Effector memory CD8-positive, alpha-beta T cell (primary cell): ENCODE data around the gene SLC7A5.
"Not testable (repeated sequence)": the region's sequence is repeated elsewhere in the genome, so short reads cannot be mapped to it uniquely, and the experiment has no call there.

Experiments
- ATAC-seq: fragments of 150-1000 bp; cut with Tn5 transposase; replicated peaks from 2 replicates; pipeline ENCODE4 v1.10.0; 2021; ENCODE audit warnings: mild to moderate bottlenecking, moderate library complexity
- DNase-seq, 3 experiments: peaks; one replicate each; pipeline ENCODE4 v3.0.0; 2021
- H3K27ac Mint-ChIP-seq, 2 donors: one replicate each; pipeline ENCODE4 v1.8.0; 2022; ENCODE audit warnings: mild to moderate bottlenecking in 2 of 2, mixed read lengths in 2 of 2, moderate library complexity in 2 of 2
- H3K27me3 Mint-ChIP-seq, 2 donors: one replicate each; pipeline ENCODE4 v1.8.0; 2022; ENCODE audit warnings: mixed read lengths in 2 of 2
- H3K36me3 Mint-ChIP-seq: one replicate; pipeline ENCODE4 v1.8.0; 2022; ENCODE audit warnings: mild to moderate bottlenecking, moderate library complexity, mixed read lengths; ENCODE audit not compliant: insufficient read depth
- H3K4me1 Mint-ChIP-seq, 2 donors: one replicate each; pipeline ENCODE4 v1.8.0; 2022; ENCODE audit warnings: low read depth in 2 of 2, mixed read lengths in 2 of 2
- H3K4me3 Mint-ChIP-seq, 2 donors: one replicate each; pipeline ENCODE4 v1.8.0; 2022; ENCODE audit warnings: mild to moderate bottlenecking in 2 of 2, mixed read lengths in 2 of 2, moderate library complexity in 2 of 2
- H3K9me3 Mint-ChIP-seq, 2 donors: one replicate each; pipeline ENCODE4 v1.8.0; 2022; ENCODE audit warnings: mixed read lengths in 2 of 2

SLC7A5 gene

DNA sequence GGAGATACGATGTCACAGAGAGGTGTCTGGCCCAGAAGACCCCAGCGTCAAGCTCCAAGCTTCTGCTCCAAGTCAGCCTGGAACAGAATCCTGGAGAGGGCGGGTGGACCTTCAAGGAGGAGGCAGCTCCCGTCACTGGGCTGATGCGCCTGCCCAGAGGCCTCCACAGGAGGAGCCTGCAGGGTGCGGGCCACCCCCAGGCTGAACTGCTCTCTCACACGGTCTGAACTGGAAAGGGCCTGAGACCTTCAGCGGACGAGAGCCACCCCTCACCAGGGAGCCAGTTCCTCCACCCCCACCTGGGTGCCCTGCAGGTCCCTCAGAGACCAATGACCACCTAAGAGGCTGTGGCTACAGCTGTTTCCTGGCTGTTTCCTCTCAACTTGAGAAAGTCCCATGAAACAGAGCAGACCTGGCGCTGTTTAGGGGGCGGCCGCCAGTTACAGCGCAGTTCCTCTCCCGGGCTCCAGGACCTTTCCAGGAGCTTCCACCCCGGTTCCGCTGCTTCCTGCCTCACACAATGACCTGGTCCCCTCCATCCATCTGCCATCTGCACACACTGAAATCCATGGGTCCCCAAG, 67.5 kb downstream of the SLC7A5 start:
- ATAC-seq (no peak), DNase-seq (no peak)
- peaks cover 7 to 11% of the 10 kb centered on the region in 2 donors for H3K27me3 Mint-ChIP-seq
- H3K4me3 Mint-ChIP-seq: no peak overlapping the region
- no peaks in the 10 kb centered on the region for H3K36me3 Mint-ChIP-seq
- H3K4me1 Mint-ChIP-seq: peaks cover 0 to 4% of the 10 kb centered on the region in 2 donors
- H3K9me3 Mint-ChIP-seq: peaks cover 0 to 2% of the 10 kb centered on the region in 2 donors
- H3K27ac Mint-ChIP-seq: no peak overlapping the region

DNA sequence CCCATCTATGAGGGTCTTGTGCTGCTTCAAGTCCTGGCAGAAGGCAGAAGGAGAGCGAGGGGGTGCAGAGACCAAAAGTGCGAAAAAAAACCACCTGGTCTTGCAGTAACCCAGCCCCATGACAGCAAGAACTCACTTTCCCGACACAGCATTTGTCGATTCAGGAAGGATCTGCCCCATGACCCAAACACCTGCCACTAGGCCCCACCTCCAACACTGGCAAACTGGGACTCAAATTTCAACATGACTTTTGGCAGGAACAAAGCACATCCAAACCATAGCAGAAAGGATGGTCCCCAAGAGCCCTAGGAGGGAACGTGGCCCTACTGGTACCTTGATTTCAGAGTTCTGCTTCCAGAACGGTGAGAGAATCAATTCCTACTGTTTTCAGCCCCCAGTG, 68.8 kb downstream of the SLC7A5 start:
- H3K27ac Mint-ChIP-seq: no peak overlapping the region
- peaks cover 0 to 2% of the 10 kb centered on the region in 2 donors for H3K27me3 Mint-ChIP-seq
- DNase-seq (no peak), ATAC-seq (no peak)
- no peaks in the 10 kb centered on the region for H3K36me3 Mint-ChIP-seq
- H3K9me3 Mint-ChIP-seq: peaks cover 0 to 2% of the 10 kb centered on the region in 2 donors
- no peak overlapping the region for H3K4me3 Mint-ChIP-seq
- no peaks in the 10 kb centered on the region for H3K4me1 Mint-ChIP-seq

DNA sequence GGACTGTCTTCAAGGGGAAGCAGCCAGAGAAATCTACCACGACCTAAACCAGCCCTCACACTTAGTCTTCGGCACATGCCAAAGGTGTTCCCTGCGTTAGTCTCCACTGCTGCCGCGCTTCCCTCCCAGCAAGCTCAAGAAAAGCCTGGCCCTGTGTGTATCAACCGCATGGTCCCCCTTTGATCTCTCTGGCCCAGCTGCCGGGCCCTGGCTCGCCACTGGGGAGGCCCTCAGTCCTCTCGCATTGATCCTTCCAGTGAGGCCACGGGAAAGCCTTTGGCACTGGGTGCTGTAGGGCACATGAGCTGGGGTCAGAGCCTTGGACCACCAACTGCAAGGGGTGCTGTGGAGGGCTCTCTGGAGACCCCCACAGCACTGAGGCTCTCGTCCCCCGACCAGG, 74.0 kb downstream of the SLC7A5 start:
- no peak overlapping the region for H3K4me3 Mint-ChIP-seq
- no peak for ATAC-seq

DNA sequence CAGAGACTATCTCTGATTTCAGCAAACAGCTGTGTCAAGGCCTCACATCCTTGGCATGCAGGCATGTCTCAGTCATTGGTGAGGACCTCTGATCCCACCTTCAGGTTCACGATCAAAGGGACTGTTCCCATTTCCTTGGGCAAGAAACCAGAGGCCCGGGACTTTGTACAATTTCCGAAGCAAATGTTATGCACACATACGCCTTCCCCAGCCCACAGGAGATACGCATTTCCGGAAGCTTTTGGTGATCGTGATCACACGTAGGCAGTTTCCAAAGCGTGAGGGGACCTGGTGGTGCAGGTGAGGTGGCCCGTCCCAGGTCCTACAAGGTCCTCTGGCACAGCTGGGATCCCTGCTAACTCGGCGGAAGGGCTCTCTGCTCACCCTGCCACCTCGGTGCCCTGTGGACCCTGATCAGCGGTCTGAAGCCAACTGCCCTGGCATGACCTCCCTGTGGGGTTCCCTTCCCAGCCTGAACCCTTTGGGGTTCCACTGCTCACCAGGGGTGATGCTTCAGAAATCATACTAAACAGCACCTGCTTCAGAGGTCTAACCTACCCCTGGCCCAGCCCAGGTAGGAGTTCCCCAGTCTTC, 74.7 kb downstream of the SLC7A5 start:
- no peak overlapping the region for H3K4me3 Mint-ChIP-seq
- no peak for ATAC-seq
- H3K4me1 Mint-ChIP-seq: no peaks in the 10 kb centered on the region
- H3K27me3 Mint-ChIP-seq: peaks cover 0 to 12% of the 10 kb centered on the region in 2 donors
- H3K27ac Mint-ChIP-seq: peak overlapping the region in 1 of 2 donors; percentile 17
- no peak for DNase-seq
- peaks cover 0 to 2% of the 10 kb centered on the region in 2 donors for H3K9me3 Mint-ChIP-seq
- no peaks in the 10 kb centered on the region for H3K36me3 Mint-ChIP-seq

More for the DNA sequence above, 74.0 kb downstream of the SLC7A5 start:
- DNase-seq: no peak
- no peaks in the 10 kb centered on the region for H3K4me1 Mint-ChIP-seq
- no peak overlapping the region for H3K27ac Mint-ChIP-seq
- H3K27me3 Mint-ChIP-seq: peaks cover 0 to 12% of the 10 kb centered on the region in 2 donors
- peaks cover 0 to 2% of the 10 kb centered on the region in 2 donors for H3K9me3 Mint-ChIP-seq
- H3K36me3 Mint-ChIP-seq: no peaks in the 10 kb centered on the region

DNA sequence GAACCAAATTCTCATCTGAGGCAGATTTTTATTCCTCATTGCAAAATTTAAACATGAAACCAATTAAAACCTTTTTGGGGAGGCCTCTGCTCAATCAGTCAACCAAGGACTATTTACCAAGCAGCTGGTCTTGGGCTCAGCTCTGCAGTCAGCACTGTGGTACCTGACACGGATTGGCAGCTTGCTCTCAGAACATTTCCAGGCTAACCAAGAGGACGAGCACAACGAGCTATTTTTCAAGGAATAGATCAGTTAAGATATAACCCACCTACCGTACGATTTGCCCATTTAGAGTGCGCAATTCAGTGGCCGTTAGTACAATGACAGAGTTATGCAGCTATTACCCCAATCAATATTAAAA, 77.1 kb downstream of the SLC7A5 start:
- H3K4me3 Mint-ChIP-seq: no peak overlapping the region
- H3K9me3 Mint-ChIP-seq: no peaks in the 10 kb centered on the region
- no peak overlapping the region for H3K27ac Mint-ChIP-seq
- H3K27me3 Mint-ChIP-seq: peaks cover 0 to 12% of the 10 kb centered on the region in 2 donors
- DNase-seq: no peak
- H3K4me1 Mint-ChIP-seq: no peaks in the 10 kb centered on the region
- ATAC-seq: no peak
- no peaks in the 10 kb centered on the region for H3K36me3 Mint-ChIP-seq

DNA sequence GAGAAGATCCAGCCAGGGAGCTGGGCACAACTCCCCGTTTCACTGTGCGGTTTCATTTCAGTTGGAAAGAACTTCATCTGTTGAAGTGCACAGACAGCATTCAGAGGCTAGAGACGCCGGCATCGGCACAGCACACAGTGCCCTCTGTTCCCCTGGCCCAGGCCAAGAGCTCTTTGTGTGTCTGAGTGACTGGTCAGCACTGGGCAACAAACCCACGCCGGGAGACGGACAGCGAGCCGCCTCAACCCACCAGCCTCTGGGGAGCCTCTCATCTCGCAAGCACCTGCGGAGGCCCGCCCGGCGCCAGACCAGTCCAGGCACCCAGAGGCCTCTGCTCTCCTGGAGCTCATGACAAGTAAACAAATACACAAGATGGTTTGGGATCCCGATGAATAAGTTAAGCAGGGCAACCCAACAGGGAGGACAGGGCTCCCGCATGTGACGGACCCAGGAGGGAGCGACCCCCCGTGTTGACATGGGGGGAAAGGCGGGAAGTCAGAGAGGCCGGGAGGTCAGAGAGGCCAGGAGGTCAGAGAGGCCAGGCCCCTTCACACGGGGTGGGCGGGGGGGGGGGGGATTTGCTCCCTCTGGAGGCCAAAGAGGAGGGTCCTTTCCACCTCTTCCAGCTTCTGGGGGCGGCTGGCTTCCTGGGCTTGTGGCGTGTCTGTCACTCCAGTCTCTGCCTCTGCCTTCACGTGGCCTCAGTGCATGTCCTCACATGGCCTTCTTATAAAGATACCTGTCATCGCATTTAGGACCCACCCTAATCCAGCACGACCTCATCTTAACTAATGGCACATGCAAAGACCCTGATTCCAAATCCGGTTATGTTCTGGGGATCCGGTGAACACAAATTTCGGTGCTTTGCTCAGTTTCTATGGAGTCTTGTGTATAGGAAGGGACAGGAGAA, 77.8 kb downstream of the SLC7A5 start:
- H3K4me3 Mint-ChIP-seq: no peak overlapping the region
- ATAC-seq (no peak), DNase-seq (no peak)
- H3K36me3 Mint-ChIP-seq: no peaks in the 10 kb centered on the region
- H3K9me3 Mint-ChIP-seq: no peaks in the 10 kb centered on the region
- no peaks in the 10 kb centered on the region for H3K4me1 Mint-ChIP-seq
- H3K27me3 Mint-ChIP-seq: peaks cover 0 to 12% of the 10 kb centered on the region in 2 donors
- no peak overlapping the region for H3K27ac Mint-ChIP-seq

DNA sequence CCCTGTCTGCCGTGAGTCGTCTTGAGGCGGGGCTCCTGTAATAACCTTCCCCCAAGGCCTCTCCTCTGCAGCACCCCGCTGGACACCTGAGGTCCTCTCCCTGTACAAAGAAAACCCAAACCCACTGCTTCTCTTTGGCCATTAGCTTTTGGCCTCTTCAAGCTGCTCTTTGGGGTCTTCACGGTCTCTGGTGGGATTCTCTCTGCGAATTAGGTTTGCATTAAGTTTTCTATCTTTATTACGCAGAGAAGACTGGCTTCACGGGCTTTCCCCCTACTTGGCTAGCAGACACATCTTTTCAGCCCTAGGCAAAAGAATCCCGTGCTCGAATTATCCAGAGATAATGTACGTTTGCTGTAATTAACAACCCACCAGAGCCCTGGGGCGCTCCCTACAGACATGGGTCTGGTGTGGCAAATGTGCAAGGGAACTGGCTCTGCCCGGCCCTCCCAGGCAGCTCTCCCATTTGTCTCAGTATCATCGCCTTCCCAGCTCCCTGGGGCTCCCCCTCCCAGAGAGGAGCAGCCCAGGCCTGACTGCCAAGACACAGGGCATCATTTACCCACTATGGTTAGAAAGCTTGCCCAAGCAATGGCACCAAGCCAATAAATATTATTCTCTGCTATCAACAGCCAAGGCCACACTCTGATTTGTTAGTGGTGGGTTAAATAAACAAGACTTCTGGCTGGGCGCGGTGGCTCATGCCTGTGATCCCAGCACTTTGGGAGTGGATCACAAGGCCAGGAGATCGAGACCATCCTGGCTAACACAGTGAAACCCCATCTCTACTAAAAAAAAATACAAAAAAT, 78.8 kb downstream of the SLC7A5 start:
- Mint-ChIP-seq H3K27ac (no peak overlapping the region), H3K4me1 (no peaks in the 10 kb centered on the region), H3K36me3 (no peaks in the 10 kb centered on the region), H3K9me3 (no peaks in the 10 kb centered on the region), H3K4me3 (no peak overlapping the region), H3K27me3 (peaks cover 0 to 10% of the 10 kb centered on the region in 2 donors)
- DNase-seq (no peak), ATAC-seq (no peak)

DNA sequence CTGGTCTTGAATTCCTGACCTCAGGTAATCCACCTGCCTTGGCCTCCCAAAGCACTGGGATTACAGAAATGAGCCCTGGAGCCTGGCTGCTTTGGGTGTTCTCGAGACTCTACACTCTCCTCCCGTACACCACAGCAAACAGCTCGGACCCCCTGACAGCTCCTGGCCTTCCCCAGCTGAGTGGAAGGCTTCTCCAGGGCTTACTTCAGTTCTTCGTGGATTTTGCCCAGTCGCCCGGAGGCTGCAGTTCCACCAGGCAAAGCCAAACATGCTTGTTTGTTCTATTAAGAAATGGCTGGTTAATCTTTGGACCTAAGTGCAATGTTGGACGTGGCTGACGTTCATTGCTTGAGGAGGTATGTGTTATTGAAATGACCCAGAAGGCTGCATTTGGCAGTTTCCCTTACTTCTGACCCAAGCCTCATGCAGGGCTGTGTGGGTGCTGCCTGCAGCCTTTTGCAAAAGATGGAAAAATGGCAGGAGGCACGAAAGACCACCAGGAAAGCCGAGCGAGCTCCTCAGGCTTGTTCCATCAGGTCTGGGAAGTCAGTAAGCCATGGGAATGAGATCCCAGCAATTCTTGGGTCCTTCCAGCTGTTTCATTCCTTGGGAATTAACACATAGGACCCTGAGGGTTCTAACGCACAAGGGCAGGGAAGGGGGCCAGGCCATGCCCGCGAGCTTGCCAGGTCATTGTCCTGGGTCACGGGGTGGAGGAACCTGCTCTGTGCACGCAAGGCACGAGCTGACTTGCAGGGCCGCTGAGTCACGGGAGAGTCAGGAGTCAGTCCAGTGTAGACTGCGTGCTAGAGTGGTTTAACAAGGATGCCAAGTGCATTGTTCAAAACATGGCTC, 79.6 kb downstream of the SLC7A5 start:
- H3K9me3 Mint-ChIP-seq: no peaks in the 10 kb centered on the region
- H3K27me3 Mint-ChIP-seq: peaks cover 0 to 2% of the 10 kb centered on the region in 2 donors
- ATAC-seq: no peak
- no peak overlapping the region for H3K27ac Mint-ChIP-seq
- DNase-seq: no peak
- no peaks in the 10 kb centered on the region for H3K4me1 Mint-ChIP-seq
- no peak overlapping the region for H3K4me3 Mint-ChIP-seq
- no peaks in the 10 kb centered on the region for H3K36me3 Mint-ChIP-seq

DNA sequence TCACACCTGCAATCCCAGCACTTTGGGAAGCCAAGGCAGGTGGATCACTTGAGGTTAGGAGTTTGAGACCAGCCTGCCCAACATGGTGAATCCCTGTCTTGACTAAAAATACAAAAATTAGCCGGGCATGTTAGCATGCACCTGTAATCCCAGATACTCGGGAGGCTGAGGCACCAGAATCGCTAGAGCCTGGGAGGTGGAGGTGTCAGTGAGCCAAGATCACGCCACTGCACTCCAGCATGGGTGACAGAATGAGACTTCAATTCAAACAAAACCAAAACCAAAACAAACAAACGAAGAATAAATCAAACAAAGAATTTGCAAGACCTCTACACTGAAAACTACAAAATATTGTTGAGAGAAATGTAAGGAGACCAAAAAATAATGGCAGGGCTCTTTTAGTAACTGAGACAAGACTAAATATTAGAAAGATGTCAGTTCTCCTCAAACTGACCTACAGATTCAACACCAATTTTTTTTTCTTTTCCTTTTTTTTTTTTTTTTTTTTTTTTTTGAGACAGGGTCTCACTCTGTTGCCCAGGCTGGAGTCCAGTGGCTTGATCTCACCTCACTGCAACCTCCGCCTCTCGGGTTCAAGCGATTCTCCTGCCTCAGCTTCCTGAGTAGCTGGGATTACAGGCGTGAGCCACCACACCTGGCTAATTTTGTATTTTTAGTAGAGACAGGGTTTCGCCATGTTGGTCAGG, 80.4 kb downstream of the SLC7A5 start:
- not testable (repeated sequence) for H3K4me3 Mint-ChIP-seq, H3K27me3 Mint-ChIP-seq, DNase-seq, H3K27ac Mint-ChIP-seq, H3K9me3 Mint-ChIP-seq, ATAC-seq, H3K4me1 Mint-ChIP-seq, H3K36me3 Mint-ChIP-seq

DNA sequence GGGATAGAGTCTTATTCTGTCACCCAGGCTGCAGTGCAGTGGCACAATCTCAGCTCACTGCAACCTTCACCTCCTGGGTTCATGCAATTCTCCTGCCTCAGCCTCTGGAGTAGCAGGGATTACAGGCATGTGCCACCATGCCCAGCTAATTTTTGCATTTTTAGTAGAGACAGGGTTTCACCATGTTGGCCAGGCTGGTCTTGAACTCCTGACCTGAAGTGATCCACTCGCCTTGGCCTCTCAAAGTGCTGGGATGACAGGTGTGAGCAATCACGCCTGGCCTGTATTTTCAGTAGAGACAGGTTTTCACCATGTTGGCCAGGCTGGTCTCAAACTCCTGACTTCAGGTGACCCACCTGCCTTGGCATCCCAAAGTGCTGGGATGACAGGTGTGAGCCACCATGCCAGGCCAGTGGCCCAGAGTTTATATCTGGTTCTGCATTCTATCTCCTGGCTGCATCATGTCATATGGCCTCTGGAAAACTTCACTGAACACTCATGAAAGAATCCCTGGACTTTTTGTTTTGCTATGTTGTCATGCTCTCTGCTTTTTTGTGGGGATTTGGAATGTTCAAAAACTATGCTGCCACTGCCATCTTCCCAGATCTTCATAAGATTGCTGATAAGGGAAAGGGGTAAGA, 81.7 kb downstream of the SLC7A5 start:
- not testable (repeated sequence) for H3K4me3 Mint-ChIP-seq

DNA sequence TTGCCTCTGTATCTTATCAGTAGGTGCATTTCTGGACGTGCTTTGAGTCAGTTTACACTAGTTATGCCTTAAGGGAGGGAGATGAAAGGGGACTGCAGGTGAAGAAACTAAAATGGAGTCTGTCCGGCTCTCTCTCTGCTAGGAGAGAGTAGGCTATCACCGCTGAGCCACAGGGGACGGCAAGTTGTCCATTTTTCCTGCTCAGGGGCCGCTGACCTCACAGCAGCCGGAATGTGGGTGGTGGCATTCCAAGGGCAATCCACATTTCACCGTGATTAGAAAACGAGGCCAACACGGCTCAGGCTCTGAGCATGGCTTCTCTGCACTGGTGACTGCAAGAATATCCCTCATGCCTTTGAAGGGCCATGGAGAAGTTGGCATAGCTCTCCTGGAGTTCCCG, 84.5 kb downstream of the SLC7A5 start:
- ATAC-seq: no peak

More for the DNA sequence above, 81.7 kb downstream of the SLC7A5 start:
- DNase-seq, H3K36me3 Mint-ChIP-seq, H3K27ac Mint-ChIP-seq, H3K4me1 Mint-ChIP-seq, H3K27me3 Mint-ChIP-seq, ATAC-seq, H3K9me3 Mint-ChIP-seq: not testable (repeated sequence)

DNA sequence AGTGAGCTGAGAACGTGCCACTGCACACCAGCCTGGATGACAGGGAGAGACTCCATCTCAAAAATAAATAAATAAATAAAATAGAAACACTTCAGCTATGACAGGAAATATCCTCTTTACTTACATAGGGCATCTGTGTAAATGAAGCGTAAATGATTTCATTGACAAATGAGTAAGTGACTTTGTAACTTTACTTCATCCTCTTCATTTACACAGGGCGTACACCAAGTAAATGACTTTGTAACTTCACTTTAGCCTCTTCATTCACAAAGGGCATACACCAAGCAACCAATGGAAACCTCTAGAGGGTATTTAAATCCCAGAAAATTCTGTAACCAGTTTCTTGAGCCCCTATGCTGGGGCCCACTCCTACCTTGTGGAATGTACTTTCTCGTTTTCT, 87.3 kb downstream of the SLC7A5 start:
- H3K27me3 Mint-ChIP-seq: no peaks in the 10 kb centered on the region
- no peak overlapping the region for H3K27ac Mint-ChIP-seq
- H3K9me3 Mint-ChIP-seq: no peaks in the 10 kb centered on the region
- peaks cover 24 to 29% of the 10 kb centered on the region in 2 donors for H3K4me1 Mint-ChIP-seq
- DNase-seq: no peak
- no peak for ATAC-seq
- H3K36me3 Mint-ChIP-seq: peaks cover 17% of the 10 kb centered on the region
- no peak overlapping the region for H3K4me3 Mint-ChIP-seq

More for the DNA sequence above, 84.5 kb downstream of the SLC7A5 start:
- Mint-ChIP-seq H3K27ac (no peak overlapping the region), H3K4me3 (no peak overlapping the region), H3K27me3 (no peaks in the 10 kb centered on the region), H3K36me3 (peaks cover 5% of the 10 kb centered on the region), H3K9me3 (no peaks in the 10 kb centered on the region), H3K4me1 (peaks cover 10 to 16% of the 10 kb centered on the region in 2 donors)
- no peak for DNase-seq
